Measurements from ENCODE around the gene PPP1R12A.
"Not testable (repeated sequence)": the region's sequence is repeated elsewhere in the genome, so short reads cannot be mapped to it uniquely, and the experiment has no call there.

PPP1R12A gene

GRCh38 chr12:79935021-79935623 is at the start of gene PPP1R12A:
TSS of gene PPP1R12A (minus strand) at chr12:79935097. CDS start at chr12:79934931, 166 bp downstream.
- peak; percentile 99 for DNase-seq (ENCODE audit: low read depth)
- H3K4me3 ChIP-seq (ENCODE audit: low read depth, low read length): peak within 1 kb of the TSS; percentile 91
- TF ChIP-seq, protein P1, sequence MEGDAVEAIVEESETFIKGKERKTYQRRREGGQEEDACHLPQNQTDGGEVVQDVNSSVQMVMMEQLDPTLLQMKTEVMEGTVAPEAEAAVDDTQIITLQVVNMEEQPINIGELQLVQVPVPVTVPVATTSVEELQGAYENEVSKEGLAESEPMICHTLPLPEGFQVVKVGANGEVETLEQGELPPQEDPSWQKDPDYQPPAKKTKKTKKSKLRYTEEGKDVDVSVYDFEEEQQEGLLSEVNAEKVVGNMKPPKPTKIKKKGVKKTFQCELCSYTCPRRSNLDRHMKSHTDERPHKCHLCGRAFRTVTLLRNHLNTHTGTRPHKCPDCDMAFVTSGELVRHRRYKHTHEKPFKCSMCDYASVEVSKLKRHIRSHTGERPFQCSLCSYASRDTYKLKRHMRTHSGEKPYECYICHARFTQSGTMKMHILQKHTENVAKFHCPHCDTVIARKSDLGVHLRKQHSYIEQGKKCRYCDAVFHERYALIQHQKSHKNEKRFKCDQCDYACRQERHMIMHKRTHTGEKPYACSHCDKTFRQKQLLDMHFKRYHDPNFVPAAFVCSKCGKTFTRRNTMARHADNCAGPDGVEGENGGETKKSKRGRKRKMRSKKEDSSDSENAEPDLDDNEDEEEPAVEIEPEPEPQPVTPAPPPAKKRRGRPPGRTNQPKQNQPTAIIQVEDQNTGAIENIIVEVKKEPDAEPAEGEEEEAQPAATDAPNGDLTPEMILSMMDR (conservative IDR thresholded peaks at IDR 0.05; ENCODE audit: low read depth, low read length): peak; percentile 25

DNA sequence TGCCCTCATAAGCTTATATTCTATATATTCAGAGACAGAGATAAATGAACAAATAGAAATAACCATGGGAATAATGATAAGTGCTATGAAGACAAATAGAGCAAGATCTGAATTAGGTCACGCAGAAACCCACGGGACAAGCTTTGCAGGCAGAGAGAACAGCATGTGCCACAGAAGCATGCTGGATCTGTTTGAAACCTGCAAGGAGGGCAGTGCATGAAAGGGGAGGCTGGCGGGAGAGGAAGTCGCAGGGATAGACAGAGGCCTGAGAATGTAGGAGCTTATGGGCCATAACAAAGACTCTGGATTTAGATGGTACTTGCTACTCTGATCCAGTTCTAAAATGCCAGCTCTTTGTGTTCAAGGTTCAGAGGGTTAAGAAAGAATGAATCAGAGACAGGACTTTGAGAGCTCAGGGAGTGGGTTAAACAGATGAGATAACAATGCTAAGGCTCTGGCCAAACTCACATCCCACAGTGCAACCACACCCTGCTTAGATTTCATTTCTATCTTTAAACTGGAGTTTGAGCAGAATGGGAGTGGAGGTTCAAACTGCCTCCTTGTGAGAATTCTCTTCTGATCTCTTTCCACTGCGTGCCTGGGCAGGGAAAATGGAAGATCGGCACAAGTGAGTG is 49.2 kb upstream of the PPP1R12A start:
- no peak overlapping the region for H3K4me3 ChIP-seq (ENCODE audit: low read depth, low read length)
- DNase-seq (ENCODE audit: low read depth): peak; percentile 17
- TF ChIP-seq, protein P1 (conservative IDR thresholded peaks at IDR 0.05; ENCODE audit: low read depth, low read length): no peak

- H3K4me3 ChIP-seq (ENCODE audit: low read depth, low read length): no peak overlapping the region
- peak; percentile 21 for DNase-seq (ENCODE audit: low read depth)
- TF ChIP-seq, protein P1 (conservative IDR thresholded peaks at IDR 0.05; ENCODE audit: low read depth, low read length): no peak
Measured at GRCh38 chr12:79983492-79983891, 48.6 kb upstream of the PPP1R12A start.

- no peak for DNase-seq (ENCODE audit: low read depth)
- TF ChIP-seq, protein P1 (conservative IDR thresholded peaks at IDR 0.05; ENCODE audit: low read depth, low read length): no peak
- H3K4me3 ChIP-seq (ENCODE audit: low read depth, low read length): no peak overlapping the region
Measured at GRCh38 chr12:79982086-79983062, 47.5 kb upstream of the PPP1R12A start.

- TF ChIP-seq, protein P1 (conservative IDR thresholded peaks at IDR 0.05; ENCODE audit: low read depth, low read length): no peak
- DNase-seq (ENCODE audit: low read depth): no peak
- H3K4me3 ChIP-seq (ENCODE audit: low read depth, low read length): no peak overlapping the region
Measured at GRCh38 chr12:79978692-79979091, 43.8 kb upstream of the PPP1R12A start.

DNA sequence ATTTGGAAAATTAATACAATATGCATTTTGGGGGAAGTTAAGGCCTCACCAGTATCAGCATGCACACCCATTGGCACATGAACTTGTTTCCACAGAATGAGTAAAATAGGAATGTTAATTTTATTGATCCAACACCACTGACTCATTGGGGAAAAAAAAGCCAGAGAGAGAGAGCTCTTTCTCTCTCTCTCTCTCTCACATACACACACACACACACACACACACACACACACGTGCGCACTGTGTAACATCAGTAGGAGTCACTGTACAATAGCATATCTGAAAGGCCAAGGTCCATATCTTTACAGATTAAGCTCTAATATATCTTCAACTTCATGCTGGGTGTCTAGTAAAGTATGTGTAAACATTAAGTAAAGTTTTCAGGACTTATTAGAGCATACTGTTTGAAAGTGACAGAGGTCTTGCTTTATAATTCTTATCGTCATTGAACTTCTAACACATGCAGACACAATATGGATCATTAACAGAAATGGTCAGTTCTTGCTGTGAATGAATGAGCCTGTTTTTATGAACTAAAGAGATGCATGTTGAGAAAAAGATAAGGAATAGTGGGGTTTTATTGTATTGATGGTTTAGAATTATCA is 43.1 kb upstream of the PPP1R12A start:
- DNase-seq (ENCODE audit: low read depth): peak; percentile 18
- not testable (repeated sequence) for H3K4me3 ChIP-seq (ENCODE audit: low read depth, low read length)

GRCh38 chr12:79975143-79975542 is 40.2 kb upstream of the PPP1R12A start:
- no peak for DNase-seq (ENCODE audit: low read depth)
- TF ChIP-seq, protein P1 (conservative IDR thresholded peaks at IDR 0.05; ENCODE audit: low read depth, low read length): no peak
- H3K4me3 ChIP-seq (ENCODE audit: low read depth, low read length): no peak overlapping the region

Measured in choroid plexus epithelial cell (primary cell).